Endothelial cell of umbilical vein (primary cell): ENCODE results near the gene GRB2.

Experiments used
- EZH2 ChIP-seq: IDR thresholded peaks from 2 replicates; pipeline ENCODE4 v1.6.1; 2012; ENCODE audit warnings: borderline replicate concordance, low read depth, mild to moderate bottlenecking, moderate library complexity, low read length, inconsistent platforms; ENCODE audit not compliant: severe bottlenecking
- JUN ChIP-seq: IDR thresholded peaks from 2 replicates; pipeline ENCODE4 v1.6.1; 2011; ENCODE audit warnings: borderline replicate concordance, low read depth; ENCODE audit not compliant: insufficient read length, insufficient read depth
- POLR2A ChIP-seq: IDR thresholded peaks from 2 replicates; pipeline ENCODE4 v1.6.1; 2012; ENCODE audit warnings: low read depth, mild to moderate bottlenecking, control low read depth, low read length
- TF ChIP-seq, protein P1 (sequence below): IDR thresholded peaks from 2 replicates; pipeline ENCODE4 v1.6.1; 2011; ENCODE audit not compliant: insufficient read depth, insufficient read length
- TF ChIP-seq, protein P2 (sequence below), 2 donors: IDR thresholded peaks; 1 replicate in 1 of 2; 2 replicates in 1 of 2; pipeline ENCODE4 v1.5.1; 2011; ENCODE audit warnings: low read length in 2 of 2, mild to moderate bottlenecking in 2 of 2, moderate library complexity in 2 of 2, control low read depth in 1 of 2, inconsistent platforms in 1 of 2, low read depth in 1 of 2; ENCODE audit not compliant: insufficient read depth in 1 of 2; ENCODE audit errors: extremely low read depth in 1 of 2

DNA sequence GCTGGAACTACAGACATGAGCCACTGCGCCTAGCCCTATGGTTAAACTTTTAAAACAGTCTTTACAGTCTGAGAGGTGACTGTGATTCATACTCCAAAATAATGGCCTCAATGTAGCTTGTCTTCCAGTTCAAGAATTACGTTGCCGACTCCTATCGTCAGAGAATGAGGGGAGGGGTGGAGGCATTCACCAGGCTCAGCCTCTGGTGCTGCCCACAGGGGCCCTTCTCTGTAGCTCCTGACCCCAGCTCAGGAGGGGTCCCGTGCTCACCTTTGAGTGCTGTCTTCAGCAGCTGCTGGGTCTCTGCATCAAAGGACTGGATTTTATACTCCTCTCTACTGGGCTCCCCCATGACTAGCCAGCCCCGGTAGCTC is 135.6 kb downstream of the GRB2 start:
- TF ChIP-seq, protein P1, sequence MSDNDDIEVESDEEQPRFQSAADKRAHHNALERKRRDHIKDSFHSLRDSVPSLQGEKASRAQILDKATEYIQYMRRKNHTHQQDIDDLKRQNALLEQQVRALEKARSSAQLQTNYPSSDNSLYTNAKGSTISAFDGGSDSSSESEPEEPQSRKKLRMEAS = no peak
- TF ChIP-seq, protein P2, sequence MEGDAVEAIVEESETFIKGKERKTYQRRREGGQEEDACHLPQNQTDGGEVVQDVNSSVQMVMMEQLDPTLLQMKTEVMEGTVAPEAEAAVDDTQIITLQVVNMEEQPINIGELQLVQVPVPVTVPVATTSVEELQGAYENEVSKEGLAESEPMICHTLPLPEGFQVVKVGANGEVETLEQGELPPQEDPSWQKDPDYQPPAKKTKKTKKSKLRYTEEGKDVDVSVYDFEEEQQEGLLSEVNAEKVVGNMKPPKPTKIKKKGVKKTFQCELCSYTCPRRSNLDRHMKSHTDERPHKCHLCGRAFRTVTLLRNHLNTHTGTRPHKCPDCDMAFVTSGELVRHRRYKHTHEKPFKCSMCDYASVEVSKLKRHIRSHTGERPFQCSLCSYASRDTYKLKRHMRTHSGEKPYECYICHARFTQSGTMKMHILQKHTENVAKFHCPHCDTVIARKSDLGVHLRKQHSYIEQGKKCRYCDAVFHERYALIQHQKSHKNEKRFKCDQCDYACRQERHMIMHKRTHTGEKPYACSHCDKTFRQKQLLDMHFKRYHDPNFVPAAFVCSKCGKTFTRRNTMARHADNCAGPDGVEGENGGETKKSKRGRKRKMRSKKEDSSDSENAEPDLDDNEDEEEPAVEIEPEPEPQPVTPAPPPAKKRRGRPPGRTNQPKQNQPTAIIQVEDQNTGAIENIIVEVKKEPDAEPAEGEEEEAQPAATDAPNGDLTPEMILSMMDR (IDR thresholded peaks at IDR 0.05; ENCODE audit: extremely low read depth in 1 of 2, insufficient read depth in 1 of 2, low read depth in 1 of 2, low read length in 2 of 2) = no peak
- no peak for TF ChIP-seq POLR2A
- TF ChIP-seq JUN = no peak
- no peak for TF ChIP-seq EZH2
